Stimulated activated CD4-positive, alpha-beta T cell treated with anti-CD3 and anti-CD28 coated beads, Interleukin-2, amount 100 ng/mL, for 4 hours (primary cell): ENCODE data around the gene ZNF282.
A peak's percentile ranks its signal among the peaks of the same experiment; 100 is the strongest.

Experiments
- DNase-seq: peaks from one replicate; pipeline ENCODE4 v3.0.0-alpha.2; 2020; ENCODE audit warnings: low read depth

ZNF282 gene

DNA sequence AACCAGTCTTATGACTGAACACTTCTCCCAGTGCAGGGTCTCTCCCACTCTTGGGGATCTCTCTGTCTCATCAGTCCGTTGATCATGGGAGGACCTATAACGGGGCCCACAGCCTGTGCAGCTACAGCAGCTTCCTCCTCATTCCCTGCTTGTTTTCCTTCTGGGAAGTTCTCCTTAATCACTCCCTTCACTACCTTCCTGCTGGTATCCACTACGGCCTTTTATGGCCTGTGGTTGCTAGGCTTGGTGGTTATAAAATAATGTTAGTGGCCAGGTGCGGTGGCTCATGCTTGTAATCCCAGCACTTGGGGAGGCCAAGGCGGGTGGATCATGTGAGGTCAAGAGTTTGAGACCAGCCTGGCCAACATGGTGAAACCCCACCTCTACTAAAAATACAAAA, 3.5 kb upstream of the ZNF282 start:
- no peak for DNase-seq

DNA sequence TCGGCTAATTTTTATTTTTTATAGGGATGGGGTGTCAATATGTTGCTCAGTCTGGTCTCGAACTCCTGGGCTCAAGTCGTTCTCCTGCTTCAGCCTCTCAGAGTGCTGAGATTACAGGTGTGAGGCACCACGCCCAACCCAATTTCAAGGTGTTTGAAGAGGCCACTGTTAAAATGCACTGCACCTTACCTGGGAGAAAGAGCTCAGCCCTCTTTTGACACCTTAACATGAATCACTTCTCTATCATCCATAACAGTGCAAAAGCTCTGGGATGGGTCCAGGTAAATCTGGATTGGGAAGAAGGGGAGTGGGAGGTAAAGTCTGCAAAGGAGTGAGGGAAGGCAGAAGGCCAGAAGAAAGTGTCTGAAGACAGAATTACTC, 557 bp upstream of the ZNF282 start:
- no peak for DNase-seq

- no peak for DNase-seq
Measured at GRCh38 chr7:149196151-149196704, 882 bp downstream of the ZNF282 start.

- DNase-seq: no peak
Measured at GRCh38 chr7:149196705-149197171, 1.4 kb downstream of the ZNF282 start.

- DNase-seq: no peak
Measured at GRCh38 chr7:149197675-149198074, 2.3 kb downstream of the ZNF282 start.

GRCh38 chr7:149198161-149198816, 2.9 kb downstream of the ZNF282 start:
- DNase-seq: no peak

GRCh38 chr7:149199234-149199995, 4.1 kb downstream of the ZNF282 start:
- DNase-seq: no peak

DNA sequence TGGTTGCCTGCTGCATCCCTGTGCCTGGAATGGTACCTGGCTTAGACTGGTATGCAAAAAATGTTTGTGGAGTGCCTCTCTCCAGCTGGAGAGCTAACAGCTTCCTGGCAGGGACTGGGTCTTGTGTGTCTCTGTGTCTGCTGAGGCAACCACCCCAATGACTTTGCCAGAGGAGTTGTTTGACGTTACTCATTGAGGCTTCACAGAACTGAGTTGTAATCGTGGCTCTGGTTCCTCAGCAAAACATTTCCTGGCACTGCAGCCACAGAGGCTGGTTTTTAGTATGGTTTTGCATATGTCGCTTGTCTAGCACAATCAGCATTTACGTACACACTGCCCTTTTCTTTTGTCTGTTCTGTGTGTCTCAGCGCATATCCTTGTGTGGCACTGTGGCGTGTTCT, 7.5 kb downstream of the ZNF282 start:
- DNase-seq: no peak

GRCh38 chr7:149205690-149206381, 10.5 kb downstream of the ZNF282 start:
- DNase-seq: no peak

GRCh38 chr7:149207324-149208035, 12.1 kb downstream of the ZNF282 start:
- DNase-seq: no peak

- peak; percentile 52 for DNase-seq
Measured at GRCh38 chr7:149209518-149210269, 14.3 kb downstream of the ZNF282 start.

- DNase-seq: no peak
Measured at GRCh38 chr7:149210551-149210950, 15.2 kb downstream of the ZNF282 start.

GRCh38 chr7:149214020-149214720, 18.8 kb downstream of the ZNF282 start:
- no peak for DNase-seq

GRCh38 chr7:149216402-149216801, 21.1 kb downstream of the ZNF282 start:
- DNase-seq: no peak

DNA sequence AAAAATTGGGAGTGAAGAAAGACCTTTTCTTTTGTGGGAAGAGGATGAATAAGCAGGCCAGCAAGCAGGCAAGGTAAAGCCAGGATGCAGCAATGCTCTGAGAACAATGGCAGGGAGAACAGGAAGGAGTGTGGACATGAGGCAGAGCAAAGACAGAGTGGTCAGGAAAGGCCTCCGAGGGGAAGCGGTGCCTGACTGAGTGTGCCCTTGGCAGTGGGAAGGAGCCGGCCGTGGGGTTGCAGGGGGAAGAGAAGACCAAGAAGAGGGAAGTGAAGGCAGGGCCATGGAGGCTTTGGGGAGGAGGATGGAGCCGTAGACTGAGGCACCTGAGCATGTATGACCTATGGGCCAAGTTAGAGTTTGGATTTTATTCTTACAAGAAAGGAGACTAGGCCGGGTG, 22.2 kb downstream of the ZNF282 start:
- DNase-seq: no peak

DNA sequence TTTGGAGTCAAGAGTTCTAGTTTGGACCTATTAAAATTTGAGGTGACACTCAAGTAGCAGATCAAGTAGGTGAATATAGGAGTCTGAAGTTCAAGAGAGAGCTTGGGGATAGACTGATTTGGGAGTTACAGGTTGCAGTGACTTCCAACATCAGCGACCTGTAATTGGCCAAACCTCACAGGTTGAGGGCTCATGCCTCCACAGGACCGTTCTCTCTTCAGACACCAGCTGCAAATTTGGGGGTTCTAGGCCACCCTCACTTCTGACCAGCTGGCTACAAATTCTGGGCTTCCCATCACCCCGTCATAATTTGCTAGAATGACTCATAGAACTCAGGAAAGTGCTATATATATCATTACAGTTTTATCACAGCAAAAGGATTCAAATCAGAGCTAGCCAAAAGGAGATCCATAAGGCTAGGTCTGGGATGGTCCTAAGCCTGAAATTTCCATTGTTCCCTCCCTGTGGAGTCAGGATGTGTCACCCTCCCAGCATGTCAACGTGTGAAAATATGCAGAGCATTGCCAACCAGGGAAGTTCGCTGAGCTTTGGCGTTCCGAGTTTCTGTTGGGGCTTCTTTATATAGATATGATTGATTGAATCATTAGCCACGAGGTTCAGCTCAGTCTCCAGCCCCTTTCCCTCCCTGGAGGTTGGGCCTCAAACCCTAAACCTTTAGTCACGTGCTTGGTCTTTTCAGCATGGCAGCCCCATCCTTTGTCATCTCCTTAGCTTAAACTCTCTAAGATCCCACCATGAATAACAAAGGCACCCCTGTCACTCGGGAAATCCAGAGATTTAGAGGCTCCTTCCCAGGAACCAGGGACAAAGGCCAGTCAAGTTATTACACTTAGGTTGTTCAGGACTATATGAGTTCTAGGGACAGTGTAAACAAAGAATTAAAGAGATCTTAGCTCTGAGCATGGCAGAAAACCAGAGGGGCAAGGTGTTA, 23.4 kb downstream of the ZNF282 start:
- no peak for DNase-seq

DNA sequence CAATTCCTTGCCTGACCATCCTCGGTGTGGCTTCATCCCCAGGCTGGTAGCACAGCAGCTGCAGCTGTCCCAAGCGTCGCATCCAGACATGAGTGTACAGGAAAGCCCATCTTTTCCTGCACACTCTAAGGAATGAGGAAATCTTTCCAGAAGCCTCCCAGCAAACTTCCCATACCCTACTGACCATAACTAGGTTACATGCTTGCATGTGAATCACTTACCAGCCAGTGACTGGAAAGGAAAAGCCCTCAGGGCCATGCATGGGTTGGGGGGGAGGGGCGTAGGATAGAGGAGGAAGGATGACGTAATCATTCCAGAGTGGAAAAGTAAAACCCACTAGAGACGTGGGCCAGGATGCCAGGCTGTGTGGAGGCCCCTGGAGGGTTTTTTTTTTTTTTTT, 25.2 kb downstream of the ZNF282 start:
- DNase-seq: no peak

GRCh38 chr7:149223176-149223575, 27.8 kb downstream of the ZNF282 start:
- no peak for DNase-seq

DNA sequence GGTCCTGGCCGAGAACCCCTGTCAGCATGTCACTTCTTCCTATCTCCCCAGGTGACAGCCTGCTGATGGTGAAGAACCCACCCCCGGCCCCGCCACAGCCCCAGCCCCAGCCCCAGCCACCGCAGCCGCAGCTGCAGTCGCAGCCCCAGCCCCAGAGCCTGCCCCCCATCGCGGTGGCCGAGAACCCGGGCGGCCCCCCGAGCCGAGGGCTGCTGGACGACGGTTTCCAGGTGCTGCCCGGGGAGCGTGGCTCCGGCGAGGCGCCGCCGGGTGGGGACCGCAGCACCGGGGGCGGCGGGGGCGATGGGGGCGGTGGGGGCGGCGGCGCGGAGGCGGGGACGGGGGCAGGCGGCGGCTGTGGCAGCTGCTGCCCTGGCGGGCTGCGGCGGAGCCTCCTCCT, 28.4 kb downstream of the ZNF282 start:
- DNase-seq: no peak

GRCh38 chr7:149224352-149224751, 29.0 kb downstream of the ZNF282 start:
- DNase-seq: no peak
